Activated naive CD4-positive, alpha-beta T cell treated with anti-CD3 and anti-CD28 coated beads, Interleukin-2, amount 50 U/mL, for 72 hours (primary cell): ENCODE measurements around the gene EPN1. TPM values are rescaled to one million over a fixed set of nuclear protein-coding genes. Genes with fewer than 3 reads are reported as not detected.
A peak's percentile ranks its signal among the peaks of the same experiment; 100 is the strongest.

Experiments used
- ATAC-seq, 2 donors: fragments of 150-1000 bp; cut with Tn5 transposase; 2 replicates each; pipeline ENCODE4 v1.10.0; 2021; ENCODE audit warnings: mild to moderate bottlenecking in 2 of 2, moderate library complexity in 2 of 2
- DNase-seq, 2 donors: peaks; one replicate each; pipeline ENCODE4 v3.0.0; 2021 to 2022; ENCODE audit warnings: low spot score in 2 of 2
- H3K27ac Mint-ChIP-seq, 2 donors: one replicate each; pipeline ENCODE4 v1.8.0; 2022; ENCODE audit warnings: mild to moderate bottlenecking in 2 of 2, mixed read lengths in 2 of 2
- H3K36me3 Mint-ChIP-seq, 2 donors: one replicate each; pipeline ENCODE4 v1.8.0; 2022; ENCODE audit warnings: mixed read lengths in 2 of 2
- H3K9me3 Mint-ChIP-seq, 2 donors: one replicate each; pipeline ENCODE4 v1.8.0; 2022; ENCODE audit warnings: mixed read lengths in 2 of 2
- total RNA-seq, 2 donors: library from RNA; stranded (reverse); gene quantifications; one replicate each; pipeline ENCODE4 v1.2.3, GENCODE V29; 2022

Gene EPN1
- total RNA-seq, 2 donors from 2014 or later, result 23.1 to 46.4 TPM

DNA sequence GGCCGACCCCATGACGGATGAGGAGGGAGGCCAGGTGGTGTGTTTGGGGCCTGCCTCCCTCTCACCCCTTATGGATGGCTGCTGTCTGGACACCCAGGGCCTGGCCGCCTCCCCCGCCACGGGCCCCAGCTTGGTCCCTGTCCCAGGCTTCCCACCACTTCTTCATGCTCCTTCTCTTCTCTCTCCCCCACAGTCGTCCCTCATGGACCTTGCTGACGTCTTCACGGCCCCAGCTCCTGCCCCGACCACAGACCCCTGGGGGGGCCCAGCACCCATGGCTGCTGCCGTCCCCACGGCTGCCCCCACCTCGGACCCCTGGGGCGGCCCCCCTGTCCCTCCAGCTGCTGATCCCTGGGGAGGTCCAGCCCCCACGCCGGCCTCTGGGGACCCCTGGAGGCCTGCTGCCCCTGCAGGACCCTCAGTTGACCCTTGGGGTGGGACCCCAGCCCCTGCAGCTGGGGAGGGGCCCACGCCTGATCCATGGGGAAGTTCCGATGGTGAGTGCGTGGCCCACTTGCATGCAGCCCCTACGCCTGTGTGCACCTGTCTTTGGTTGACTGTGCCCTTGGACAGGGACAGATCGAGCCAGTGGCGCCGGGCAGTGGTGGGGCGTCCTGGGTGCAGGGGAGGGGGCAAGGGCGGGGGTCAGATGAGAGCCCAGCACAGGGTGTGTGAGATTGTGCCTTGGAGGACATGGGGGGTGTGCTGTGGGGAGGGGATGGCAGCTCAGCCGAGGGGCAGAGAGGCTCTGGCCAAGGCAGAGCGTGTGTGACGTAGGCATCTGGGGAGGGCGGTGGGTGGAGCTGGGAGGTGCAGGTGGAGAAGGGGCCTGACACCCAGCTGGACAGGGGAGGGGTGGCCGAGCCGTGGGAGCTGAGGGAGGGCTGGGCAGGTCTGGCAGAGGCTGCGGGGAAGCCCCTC lies 16.8 kb downstream of the EPN1 start:
- Mint-ChIP-seq H3K9me3 (no peaks in the 10 kb centered on the region), H3K36me3 (no peaks in the 10 kb centered on the region), H3K27ac (no peak overlapping the region)
- no peak for ATAC-seq
- DNase-seq, result peak in 1 of 2 donors; percentile 28

DNA sequence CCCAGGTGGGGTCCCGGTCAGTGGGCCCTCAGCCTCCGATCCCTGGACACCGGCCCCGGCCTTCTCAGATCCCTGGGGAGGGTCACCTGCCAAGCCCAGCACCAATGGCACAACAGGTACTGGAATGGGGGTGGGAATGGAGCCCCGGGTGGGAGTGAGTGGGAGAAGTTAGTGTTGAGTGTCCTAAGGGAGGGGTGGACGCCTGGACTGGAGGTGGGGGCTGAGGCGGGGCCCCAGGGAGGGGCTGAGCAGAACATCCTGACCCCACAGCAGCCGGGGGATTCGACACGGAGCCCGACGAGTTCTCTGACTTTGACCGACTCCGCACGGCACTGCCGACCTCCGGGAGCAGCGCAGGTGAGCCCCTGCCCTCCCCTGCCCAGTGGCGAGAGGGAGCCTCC lies 17.7 kb downstream of the EPN1 start:
- Mint-ChIP-seq H3K27ac (no peak overlapping the region), H3K36me3 (no peaks in the 10 kb centered on the region), H3K9me3 (no peaks in the 10 kb centered on the region)
- no peak for DNase-seq
- ATAC-seq, result no peak

GRCh38 chr19:55693336-55693974 lies 18.4 kb downstream of the EPN1 start:
- Mint-ChIP-seq H3K36me3 (no peaks in the 10 kb centered on the region), H3K9me3 (no peaks in the 10 kb centered on the region), H3K27ac (peak overlapping the region in 1 of 2 donors; percentile 37)
- DNase-seq (no peak), ATAC-seq (no peak)

DNA sequence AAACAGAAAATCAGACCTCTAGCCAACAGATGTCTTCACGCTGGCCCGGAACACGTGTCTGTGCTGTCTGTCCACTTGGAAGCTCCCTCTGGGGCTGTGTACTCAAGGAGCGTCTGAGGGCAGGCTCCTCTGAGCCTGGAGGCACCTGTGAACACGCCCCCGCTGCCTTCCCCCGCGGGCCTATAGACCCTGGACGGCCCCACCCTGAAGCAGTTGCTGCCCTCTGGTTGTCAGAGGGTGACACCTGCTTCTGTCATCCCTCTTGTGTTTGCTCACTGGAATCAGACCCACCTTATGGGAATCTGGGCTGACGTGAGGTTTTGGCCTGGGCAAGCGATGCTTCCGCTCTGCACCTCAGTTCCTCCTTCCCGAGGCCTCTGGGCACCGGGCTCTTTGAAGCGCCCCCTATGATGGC lies 19.2 kb downstream of the EPN1 start:
- no peak overlapping the region for H3K27ac Mint-ChIP-seq
- DNase-seq, result no peak
- H3K36me3 Mint-ChIP-seq, result no peaks in the 10 kb centered on the region
- no peak for ATAC-seq
- H3K9me3 Mint-ChIP-seq, result no peaks in the 10 kb centered on the region

GRCh38 chr19:55694656-55695491 lies 19.8 kb downstream of the EPN1 start:
- DNase-seq (peak in 1 of 2 donors; percentile 52), ATAC-seq (no peak)
- Mint-ChIP-seq H3K27ac (no peak overlapping the region), H3K9me3 (no peaks in the 10 kb centered on the region), H3K36me3 (no peaks in the 10 kb centered on the region)

DNA sequence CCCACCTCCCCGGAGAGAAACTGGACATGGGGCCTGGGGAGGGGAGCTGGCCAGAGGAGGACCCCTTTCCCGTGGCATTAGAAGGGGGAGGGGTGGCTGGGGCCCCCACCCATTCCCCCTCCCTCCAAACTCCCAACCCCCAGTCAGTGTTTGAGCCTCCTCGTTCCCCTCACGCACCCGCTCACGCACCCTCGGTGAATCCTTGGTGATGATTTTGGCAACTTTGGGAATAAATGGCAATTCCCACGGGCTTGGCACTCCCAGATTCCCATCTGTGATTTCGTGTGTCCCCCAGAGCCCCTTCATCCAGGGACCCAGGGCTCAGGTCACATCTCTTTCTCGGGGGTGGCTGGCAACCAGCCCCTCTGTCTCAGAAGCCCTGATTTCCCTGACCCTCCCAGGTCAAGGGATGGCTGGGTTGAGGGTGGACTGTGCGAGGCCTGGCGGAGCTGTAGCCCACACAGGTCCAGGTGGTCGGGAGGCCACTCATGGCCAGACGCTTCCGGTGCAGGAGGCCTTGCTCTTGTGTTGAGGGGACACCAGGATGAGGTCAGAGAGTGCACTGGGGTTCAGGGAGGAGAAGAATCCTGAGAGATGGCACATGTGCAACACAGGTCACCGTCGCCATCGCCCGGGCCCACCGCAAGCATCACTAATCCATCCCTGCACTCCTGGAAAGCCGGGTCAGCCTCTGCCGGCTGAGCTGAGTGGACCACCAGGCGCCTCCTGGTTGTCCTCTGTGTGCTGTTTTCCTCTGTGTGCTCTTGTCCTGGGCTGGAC lies 20.7 kb downstream of the EPN1 start:
- Mint-ChIP-seq H3K36me3 (peaks cover 0 to 5% of the 10 kb centered on the region in 2 donors), H3K9me3 (no peaks in the 10 kb centered on the region), H3K27ac (peak overlapping the region in 1 of 2 donors; percentile 49)
- DNase-seq (peak in 1 of 2 donors; percentile 4), ATAC-seq (no peak)

DNA sequence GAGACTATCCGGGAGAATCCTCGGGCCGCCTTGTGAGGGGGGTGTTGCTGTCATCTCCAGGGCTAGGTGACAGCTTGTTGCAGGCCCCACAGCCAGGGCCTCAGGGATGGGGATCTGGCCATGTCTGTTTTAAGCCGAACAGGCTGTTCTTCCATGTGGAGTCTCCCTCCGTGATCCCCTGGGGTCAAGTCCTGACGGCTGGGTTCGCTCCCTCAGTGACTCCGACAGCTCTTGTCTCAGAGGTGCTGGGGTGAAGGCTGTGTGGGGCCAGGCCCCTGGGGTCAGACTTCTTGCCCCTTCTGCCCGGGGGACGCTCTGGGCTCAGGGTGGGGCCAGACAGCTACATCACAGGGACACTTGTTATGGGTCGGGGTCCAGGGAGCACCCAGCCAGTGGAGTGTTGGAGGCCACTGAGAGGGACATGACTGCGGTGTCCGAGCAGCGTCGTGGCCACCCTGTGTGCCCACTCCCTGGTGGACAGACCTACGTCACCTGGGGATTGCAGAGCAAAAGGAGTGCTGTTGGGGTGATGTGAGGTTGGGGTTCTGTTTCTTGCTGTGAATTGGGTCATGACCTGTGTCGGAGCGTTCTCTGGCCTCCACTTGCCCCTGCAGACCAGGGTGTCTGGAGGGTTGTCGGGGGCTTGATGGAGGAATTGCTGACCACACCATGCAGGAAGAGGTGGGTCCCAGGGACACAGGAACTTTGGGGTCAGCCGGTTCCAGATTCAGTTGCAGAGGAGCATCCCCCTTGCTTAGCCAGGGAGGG lies 21.5 kb downstream of the EPN1 start:
- ATAC-seq, result no peak
- H3K9me3 Mint-ChIP-seq, result no peaks in the 10 kb centered on the region
- H3K36me3 Mint-ChIP-seq, result peaks cover 0 to 6% of the 10 kb centered on the region in 2 donors

DNA sequence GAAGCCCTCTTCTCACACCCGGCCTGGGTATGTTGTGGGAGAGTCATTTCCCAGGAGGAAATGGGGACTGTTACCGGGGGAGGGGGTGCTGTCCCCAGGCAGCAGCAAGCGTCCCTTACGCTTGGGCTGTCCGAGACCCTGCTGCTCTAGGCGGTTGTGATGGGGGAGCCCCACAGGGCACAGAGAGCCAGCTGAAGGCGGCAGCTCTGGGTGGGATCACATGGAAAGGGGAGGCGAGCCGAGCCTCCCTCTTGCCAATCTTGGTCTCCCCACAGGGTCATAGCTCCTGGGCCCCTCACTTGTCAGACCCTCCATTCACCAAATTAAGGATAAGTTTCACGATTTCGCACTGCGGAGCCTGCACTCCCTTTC lies 22.0 kb downstream of the EPN1 start:
- DNase-seq, result peak in 1 of 2 donors; percentile 48
- ATAC-seq, result no peak
- Mint-ChIP-seq H3K36me3 (peaks cover 0 to 6% of the 10 kb centered on the region in 2 donors), H3K9me3 (no peaks in the 10 kb centered on the region), H3K27ac (peak overlapping the region; percentile 49 to 65)

More for the DNA sequence above, 21.5 kb downstream of the EPN1 start:
- DNase-seq, result peak in 1 of 2 donors; percentile 52
- H3K27ac Mint-ChIP-seq, result peak overlapping the region; percentile 49 to 65

DNA sequence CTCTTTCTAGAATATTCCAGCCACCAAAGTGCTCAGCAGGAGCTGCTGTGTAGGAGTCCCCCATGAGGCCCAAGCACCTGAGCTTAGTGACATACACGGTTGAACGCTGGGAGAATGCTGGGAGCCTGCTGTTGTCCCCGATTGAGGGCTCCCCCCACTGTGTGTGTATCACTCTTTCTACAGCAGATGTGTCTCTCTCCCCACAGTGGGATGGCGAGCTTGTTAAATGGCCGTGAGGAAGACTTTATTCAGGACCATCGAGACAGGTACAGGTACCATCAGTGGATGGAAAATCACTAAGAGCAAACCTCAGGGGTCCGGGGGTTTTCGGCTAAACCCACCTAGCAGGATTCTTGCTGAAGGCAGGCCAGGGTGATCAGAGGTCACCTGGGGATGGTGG lies 22.7 kb downstream of the EPN1 start:
- DNase-seq, result peak in 1 of 2 donors; percentile 7
- no peak for ATAC-seq
- Mint-ChIP-seq H3K27ac (no peak overlapping the region), H3K36me3 (peaks cover 0 to 6% of the 10 kb centered on the region in 2 donors), H3K9me3 (no peaks in the 10 kb centered on the region)

DNA sequence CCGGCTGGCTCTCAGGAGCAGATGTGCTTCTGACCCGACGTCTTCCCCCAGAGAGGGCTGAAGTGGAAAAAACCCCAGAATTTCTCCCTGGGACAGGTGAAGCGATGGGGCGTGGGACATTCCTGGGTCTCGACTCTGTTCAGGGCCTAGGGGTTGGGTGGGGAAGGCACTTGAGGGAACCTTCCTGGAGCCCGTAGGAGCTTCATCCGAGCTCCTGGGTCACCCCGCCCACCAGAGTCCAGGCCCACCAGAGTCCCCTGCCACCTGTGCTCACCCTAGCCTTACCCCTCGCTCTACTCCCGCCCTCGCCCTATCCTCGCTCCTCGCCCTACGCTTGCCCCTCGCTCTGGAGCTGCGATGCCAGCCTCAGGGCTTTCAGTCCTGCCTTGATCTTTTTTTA lies 23.2 kb downstream of the EPN1 start:
- H3K9me3 Mint-ChIP-seq, result no peaks in the 10 kb centered on the region
- H3K27ac Mint-ChIP-seq, result peak overlapping the region in 1 of 2 donors; percentile 32

DNA sequence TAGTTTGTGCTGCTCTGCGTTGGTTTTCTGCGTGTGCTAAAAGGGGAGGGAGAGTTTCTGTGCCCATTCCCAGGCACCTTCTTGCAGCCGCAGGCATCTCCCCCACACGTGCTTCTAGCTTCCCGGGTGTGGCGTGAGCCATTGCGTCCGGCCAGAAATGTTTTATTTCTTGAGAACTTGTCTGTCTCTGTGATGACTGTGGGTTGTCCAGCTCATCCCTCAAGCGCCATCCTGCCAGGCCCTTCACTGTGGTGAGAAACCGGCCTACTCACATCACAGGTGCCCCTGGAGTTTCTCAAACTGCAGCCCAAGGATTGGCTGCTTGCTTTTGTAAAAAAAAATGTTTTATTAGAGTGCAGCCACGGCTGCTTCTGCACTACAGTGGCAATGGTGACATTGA lies 24.2 kb downstream of the EPN1 start:
- ATAC-seq (no peak), DNase-seq (no peak)
- no peaks in the 10 kb centered on the region for H3K9me3 Mint-ChIP-seq
- H3K36me3 Mint-ChIP-seq, result peaks cover 0 to 10% of the 10 kb centered on the region in 2 donors
- no peak overlapping the region for H3K27ac Mint-ChIP-seq

More for the DNA sequence above, 23.2 kb downstream of the EPN1 start:
- no peak for ATAC-seq
- peaks cover 0 to 6% of the 10 kb centered on the region in 2 donors for H3K36me3 Mint-ChIP-seq
- DNase-seq, result peak in 1 of 2 donors; percentile 45

- Mint-ChIP-seq H3K9me3 (no peaks in the 10 kb centered on the region), H3K27ac (no peak overlapping the region), H3K36me3 (peaks cover 4 to 19% of the 10 kb centered on the region in 2 donors)
- DNase-seq (no peak), ATAC-seq (no peak)
Observed at GRCh38 chr19:55700813-55701212, 25.8 kb downstream of the EPN1 start.

GRCh38 chr19:55702131-55702627 lies 27.2 kb downstream of the EPN1 start:
- no peaks in the 10 kb centered on the region for H3K9me3 Mint-ChIP-seq
- DNase-seq, result no peak
- ATAC-seq, result no peak
- H3K27ac Mint-ChIP-seq, result peak overlapping the region in 1 of 2 donors; percentile 81
- H3K36me3 Mint-ChIP-seq, result peaks cover 4 to 19% of the 10 kb centered on the region in 2 donors

DNA sequence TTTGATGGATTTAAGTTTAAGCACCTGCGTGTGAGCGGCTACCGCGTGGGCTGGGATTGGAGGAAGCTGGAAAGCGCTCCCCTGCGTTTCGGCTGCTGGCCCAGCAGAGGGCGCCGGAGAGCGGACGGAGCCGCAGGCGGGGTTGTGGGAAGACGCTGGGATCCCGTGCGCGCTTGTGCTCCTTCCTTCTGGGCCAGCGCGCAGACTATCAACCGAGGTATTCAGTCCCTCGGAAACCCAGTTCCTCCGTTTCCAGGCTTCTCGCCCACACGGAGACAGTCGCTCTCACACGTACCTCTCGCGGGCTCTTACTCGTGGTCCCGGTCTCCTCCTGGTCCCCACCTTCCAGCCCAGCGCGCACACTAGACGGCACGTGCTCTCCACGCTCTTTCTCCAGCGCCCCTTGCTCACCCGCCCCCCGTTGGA lies 28.8 kb downstream of the EPN1 start:
- no peaks in the 10 kb centered on the region for H3K9me3 Mint-ChIP-seq
- ATAC-seq, result peak; percentile 61 to 63
- peaks cover 4 to 19% of the 10 kb centered on the region in 2 donors for H3K36me3 Mint-ChIP-seq
- H3K27ac Mint-ChIP-seq, result no peak overlapping the region
- DNase-seq, result peak in 1 of 2 donors; percentile 59
